ENCODE results near the gene ZBTB20.

Gene ZBTB20

GRCh38 chr3:114542359-114542758 lies 604.7 kb downstream of the ZBTB20 start:
- H3K27me3 ChIP-seq (replicated peaks; ENCODE audit: insufficient read depth, low read length) = no peaks in the 10 kb centered on the region
- no peaks in the 10 kb centered on the region for H3K9me2 ChIP-seq (replicated peaks; ENCODE audit: insufficient read depth, low read length)
- no peaks in the 10 kb centered on the region for H3K36me3 ChIP-seq (replicated peaks; ENCODE audit: insufficient read depth, low read length)
- H2AFZ ChIP-seq (ENCODE audit: low read length) = no peak overlapping the region
- H3K9ac ChIP-seq (ENCODE audit: low read length) = no peak overlapping the region
- H3K79me2 ChIP-seq (ENCODE audit: low read length) = no peaks in the 10 kb centered on the region
- H4K20me1 ChIP-seq (ENCODE audit: insufficient read depth, low read length) = no peaks in the 10 kb centered on the region
- H3K4me2 ChIP-seq (ENCODE audit: low read depth, low read length) = no peak overlapping the region
- DNase-seq = no peak
- no peaks in the 10 kb centered on the region for H3K4me1 ChIP-seq (ENCODE audit: low read length)
- no peak overlapping the region for H3K4me3 ChIP-seq (ENCODE audit: low read length)
- no peak for TF ChIP-seq CTCF (IDR thresholded peaks at IDR 0.05; ENCODE audit: low read length)
- TF ChIP-seq EZH2phosphoT487 (IDR thresholded peaks at IDR 0.05; ENCODE audit: low read length) = no peak
- TF ChIP-seq EZH2 (optimal IDR thresholded peaks at IDR 0.05; ENCODE audit: low read depth, low read length) = no peak
- no peaks in the 10 kb centered on the region for H3K9me3 ChIP-seq (replicated peaks; ENCODE audit: insufficient read depth, low read length)
- H3K27ac ChIP-seq (ENCODE audit: low read length) = no peak overlapping the region
- no peaks in the 10 kb centered on the region for H3F3A ChIP-seq (ENCODE audit: insufficient read depth, low read length)

GRCh38 chr3:114539525-114539924 lies 607.6 kb downstream of the ZBTB20 start:
- Histone ChIP-seq H4K20me1 (ENCODE audit: insufficient read depth, low read length) (no peaks in the 10 kb centered on the region), H3K9me2 (replicated peaks; ENCODE audit: insufficient read depth, low read length) (no peaks in the 10 kb centered on the region), H3K79me2 (ENCODE audit: low read length) (no peaks in the 10 kb centered on the region), H3K27me3 (replicated peaks; ENCODE audit: insufficient read depth, low read length) (no peaks in the 10 kb centered on the region), H3K4me2 (ENCODE audit: low read depth, low read length) (no peak overlapping the region), H3K27ac (ENCODE audit: low read length) (no peak overlapping the region), H3K9me3 (replicated peaks; ENCODE audit: insufficient read depth, low read length) (no peaks in the 10 kb centered on the region), H3K4me3 (ENCODE audit: low read length) (no peak overlapping the region), H3K9ac (ENCODE audit: low read length) (no peak overlapping the region), H3K4me1 (ENCODE audit: low read length) (no peaks in the 10 kb centered on the region), H3K36me3 (replicated peaks; ENCODE audit: insufficient read depth, low read length) (no peaks in the 10 kb centered on the region), H3F3A (ENCODE audit: insufficient read depth, low read length) (no peaks in the 10 kb centered on the region), H2AFZ (ENCODE audit: low read length) (no peak overlapping the region)
- no peak for DNase-seq
- TF ChIP-seq EZH2 (optimal IDR thresholded peaks at IDR 0.05; ENCODE audit: low read depth, low read length) (no peak), EZH2phosphoT487 (IDR thresholded peaks at IDR 0.05; ENCODE audit: low read length) (no peak), CTCF (IDR thresholded peaks at IDR 0.05; ENCODE audit: low read length) (no peak)

GRCh38 chr3:114538211-114538610 lies 608.9 kb downstream of the ZBTB20 start:
- H3K4me3 ChIP-seq (ENCODE audit: low read length) = no peak overlapping the region
- H3K79me2 ChIP-seq (ENCODE audit: low read length) = no peaks in the 10 kb centered on the region
- TF ChIP-seq EZH2 (optimal IDR thresholded peaks at IDR 0.05; ENCODE audit: low read depth, low read length) (no peak), CTCF (IDR thresholded peaks at IDR 0.05; ENCODE audit: low read length) (no peak), EZH2phosphoT487 (IDR thresholded peaks at IDR 0.05; ENCODE audit: low read length) (no peak)
- H3K27ac ChIP-seq (ENCODE audit: low read length) = no peak overlapping the region
- H3K9ac ChIP-seq (ENCODE audit: low read length) = no peak overlapping the region
- no peaks in the 10 kb centered on the region for H3K9me2 ChIP-seq (replicated peaks; ENCODE audit: insufficient read depth, low read length)
- H3K4me1 ChIP-seq (ENCODE audit: low read length) = no peaks in the 10 kb centered on the region
- H3K9me3 ChIP-seq (replicated peaks; ENCODE audit: insufficient read depth, low read length) = no peaks in the 10 kb centered on the region
- no peak overlapping the region for H2AFZ ChIP-seq (ENCODE audit: low read length)
- H3K36me3 ChIP-seq (replicated peaks; ENCODE audit: insufficient read depth, low read length) = no peaks in the 10 kb centered on the region
- no peak for DNase-seq
- H3K4me2 ChIP-seq (ENCODE audit: low read depth, low read length) = no peak overlapping the region
- H3F3A ChIP-seq (ENCODE audit: insufficient read depth, low read length) = no peaks in the 10 kb centered on the region
- no peaks in the 10 kb centered on the region for H4K20me1 ChIP-seq (ENCODE audit: insufficient read depth, low read length)
- H3K27me3 ChIP-seq (replicated peaks; ENCODE audit: insufficient read depth, low read length) = no peaks in the 10 kb centered on the region

All from MM.1S (cell line).